Mesendoderm (in vitro differentiated cells): ENCODE results near the gene CAMP.

Experiments
- DNase-seq: peaks from one replicate; pipeline ENCODE4 v3.0.0; 2013
- H2AK5ac ChIP-seq: 2 replicates; pipeline ENCODE4 v1.6.1; 2013; ENCODE audit warnings: low read length, inconsistent platforms
- H2BK120ac ChIP-seq: 2 replicates; pipeline ENCODE4 v1.6.1; 2013; ENCODE audit warnings: low read depth, mild to moderate bottlenecking, low read length, moderate library complexity, mixed read lengths
- H2BK15ac ChIP-seq: replicated peaks from 2 replicates; pipeline ENCODE4 v1.6.1; 2013; ENCODE audit warnings: low read depth, mild to moderate bottlenecking, moderate library complexity
- H2BK5ac ChIP-seq: 2 replicates; pipeline ENCODE4 v1.6.1; 2013; ENCODE audit warnings: low read length, inconsistent platforms
- H3K18ac ChIP-seq: 2 replicates; pipeline ENCODE4 v1.6.1; 2013; ENCODE audit warnings: mild to moderate bottlenecking, low read length, mixed read lengths
- H3K23ac ChIP-seq: one replicate; pipeline ENCODE4 v1.6.1; 2013; ENCODE audit warnings: low read length
- H3K27ac ChIP-seq: 2 replicates; pipeline ENCODE4 v1.5.1; 2013; ENCODE audit warnings: low read depth, mild to moderate bottlenecking, inconsistent platforms, low read length, moderate library complexity
- H3K27me3 ChIP-seq: 2 replicates; pipeline ENCODE4 v1.6.1; 2013; ENCODE audit warnings: low read length, control low read depth, mild to moderate bottlenecking, inconsistent platforms; ENCODE audit not compliant: insufficient read depth, poor library complexity
- H3K36me3 ChIP-seq: 2 replicates; pipeline ENCODE4 v1.6.1; 2013; ENCODE audit warnings: low read length, inconsistent platforms; ENCODE audit not compliant: control insufficient read depth, insufficient read depth
- H3K4ac ChIP-seq: one replicate; pipeline ENCODE4 v1.6.1; 2013; ENCODE audit warnings: low read depth, mild to moderate bottlenecking, low read length, moderate library complexity
- H3K4me1 ChIP-seq: 2 replicates; pipeline ENCODE4 v1.6.1; 2013; ENCODE audit warnings: low read depth, low read length, inconsistent platforms; ENCODE audit not compliant: control insufficient read depth
- H3K4me2 ChIP-seq: 2 replicates; pipeline ENCODE4 v1.6.1; 2013; ENCODE audit warnings: low read length
- H3K4me3 ChIP-seq: 2 replicates; pipeline ENCODE4 v1.5.1; 2013; ENCODE audit warnings: mild to moderate bottlenecking, low read length
- H3K56ac ChIP-seq: one replicate; pipeline ENCODE4 v1.6.1; 2013; ENCODE audit warnings: low read length
- H3K79me1 ChIP-seq: 2 replicates; pipeline ENCODE4 v1.6.1; 2013; ENCODE audit warnings: low read length, inconsistent platforms
- H3K79me2 ChIP-seq: 2 replicates; pipeline ENCODE4 v1.6.1; 2013; ENCODE audit warnings: mild to moderate bottlenecking, low read length; ENCODE audit not compliant: control insufficient read depth, insufficient read depth
- H3K9ac ChIP-seq: 2 replicates; pipeline ENCODE4 v1.6.1; 2013; ENCODE audit warnings: low read length, inconsistent platforms
- H4K5ac ChIP-seq: one replicate; pipeline ENCODE4 v1.6.1; 2013; ENCODE audit warnings: low read length
- H4K8ac ChIP-seq: one replicate; pipeline ENCODE4 v1.6.1; 2013; ENCODE audit warnings: low read depth, mild to moderate bottlenecking, control low read depth, low read length, moderate library complexity
- WGBS: extraction: QIAGEN DNeasy Blood & Tissue Kit; methylation state at CpG from one replicate; pipeline ENCODE4 v1.1.7; 2013; ENCODE audit warnings: low lambda C conversion rate, missing lambda C conversion rate; ENCODE audit not compliant: insufficient coverage; ENCODE audit errors: extremely low coverage; 5-methylcytosine and 5-hydroxymethylcytosine counted together

Gene CAMP

GRCh38 chr3:48185129-48185528, 38.2 kb upstream of the CAMP start:
- H3K56ac ChIP-seq, result peak overlapping the region; percentile 11
- H2BK120ac ChIP-seq, result no peak overlapping the region
- no peak overlapping the region for H2BK5ac ChIP-seq
- no peak overlapping the region for H2AK5ac ChIP-seq
- DNase-seq, result no peak
- no peak overlapping the region for H3K4ac ChIP-seq
- H3K79me2 ChIP-seq, result peaks cover 52% of the 10 kb centered on the region
- H3K36me3 ChIP-seq, result peaks cover 20% of the 10 kb centered on the region
- H3K4me3 ChIP-seq, result no peak overlapping the region
- no peak overlapping the region for H3K27ac ChIP-seq
- no peak overlapping the region for H3K23ac ChIP-seq
- no peak overlapping the region for H3K9ac ChIP-seq
- peaks cover 18% of the 10 kb centered on the region for H3K79me1 ChIP-seq
- H3K27me3 ChIP-seq, result no peaks in the 10 kb centered on the region
- no peak overlapping the region for H2BK15ac ChIP-seq
- H3K4me1 ChIP-seq, result peaks cover 4% of the 10 kb centered on the region
- H4K5ac ChIP-seq, result no peak overlapping the region
- H3K18ac ChIP-seq, result no peak overlapping the region
- no peak overlapping the region for H4K8ac ChIP-seq
- no CpG with 5 or more reads among the region's 4 CpGs for WGBS
- H3K4me2 ChIP-seq, result no peak overlapping the region

- peak; percentile 23 for DNase-seq
- H3K4me3 ChIP-seq, result peak overlapping the region; percentile 98
Observed at GRCh38 chr3:48186631-48187300, 36.5 kb upstream of the CAMP start.

GRCh38 chr3:48187301-48187578, 36.1 kb upstream of the CAMP start:
- Histone ChIP-seq H3K9ac (peak overlapping the region; percentile 97), H3K23ac (peak overlapping the region; percentile 72), H3K27me3 (no peaks in the 10 kb centered on the region), H3K79me1 (peaks cover 15% of the 10 kb centered on the region), H3K4ac (peak overlapping the region; percentile 73), H4K8ac (no peak overlapping the region), H3K56ac (peak overlapping the region; percentile 98), H3K4me1 (peaks cover 4% of the 10 kb centered on the region), H3K4me3 (peak overlapping the region; percentile 98), H3K79me2 (peaks cover 45% of the 10 kb centered on the region), H3K18ac (peak overlapping the region; percentile 20), H4K5ac (no peak overlapping the region), H2BK5ac (no peak overlapping the region), H3K4me2 (peak overlapping the region; percentile 77), H3K36me3 (peaks cover 13% of the 10 kb centered on the region), H2BK15ac (no peak overlapping the region), H3K27ac (no peak overlapping the region), H2AK5ac (no peak overlapping the region), H2BK120ac (no peak overlapping the region)
- no CpG with 5 or more reads among the region's 8 CpGs for WGBS
- no peak for DNase-seq

More at GRCh38 chr3:48186631-48187300, 36.5 kb upstream of the CAMP start:
- peaks cover 15% of the 10 kb centered on the region for H3K79me1 ChIP-seq
- H2BK15ac ChIP-seq, result no peak overlapping the region
- peaks cover 4% of the 10 kb centered on the region for H3K4me1 ChIP-seq
- peak overlapping the region; percentile 3 for H2AK5ac ChIP-seq
- H3K18ac ChIP-seq, result peak overlapping the region; percentile 20
- peaks cover 16% of the 10 kb centered on the region for H3K36me3 ChIP-seq
- peak overlapping the region; percentile 98 for H3K56ac ChIP-seq
- no peak overlapping the region for H2BK120ac ChIP-seq
- H3K27ac ChIP-seq, result no peak overlapping the region
- no CpG with 5 or more reads among the region's 7 CpGs for WGBS
- H4K5ac ChIP-seq, result no peak overlapping the region
- H4K8ac ChIP-seq, result no peak overlapping the region
- peak overlapping the region; percentile 97 for H3K9ac ChIP-seq
- H3K27me3 ChIP-seq, result no peaks in the 10 kb centered on the region
- H3K4me2 ChIP-seq, result peak overlapping the region; percentile 77
- peak overlapping the region; percentile 72 for H3K23ac ChIP-seq
- no peak overlapping the region for H2BK5ac ChIP-seq
- H3K79me2 ChIP-seq, result peaks cover 49% of the 10 kb centered on the region
- H3K4ac ChIP-seq, result no peak overlapping the region

GRCh38 chr3:48187579-48188265, 35.6 kb upstream of the CAMP start:
- Histone ChIP-seq H2BK5ac (no peak overlapping the region), H3K79me2 (peaks cover 41% of the 10 kb centered on the region), H3K4ac (peak overlapping the region; percentile 73), H2AK5ac (no peak overlapping the region), H3K27me3 (no peaks in the 10 kb centered on the region), H3K23ac (peak overlapping the region; percentile 72), H3K4me1 (peaks cover 4% of the 10 kb centered on the region), H4K5ac (no peak overlapping the region), H3K36me3 (peaks cover 8% of the 10 kb centered on the region), H3K4me2 (peak overlapping the region; percentile 77), H2BK120ac (no peak overlapping the region), H3K18ac (peak overlapping the region; percentile 20), H3K56ac (peak overlapping the region; percentile 98), H3K79me1 (peaks cover 12% of the 10 kb centered on the region), H2BK15ac (no peak overlapping the region), H4K8ac (no peak overlapping the region), H3K4me3 (peak overlapping the region; percentile 98), H3K9ac (peak overlapping the region; percentile 97), H3K27ac (peak overlapping the region; percentile 87)
- DNase-seq, result peak; percentile 59
- WGBS, result no CpG with 5 or more reads among the region's 87 CpGs

- H2BK15ac ChIP-seq, result no peak within 1 kb of the TSS
Observed at GRCh38 chr3:48188266-48189201, 34.8 kb upstream of the CAMP start, which contains the start of gene CDC25A. Gene CDC25A (minus strand): TSS chr3:48188417. CDS start chr3:48187947, 470 bp downstream.

More at GRCh38 chr3:48188266-48189201, 34.8 kb upstream of the CAMP start, which contains the start of gene CDC25A:
- Histone ChIP-seq H2AK5ac (no peak within 1 kb of the TSS), H3K18ac (peak within 1 kb of the TSS; percentile 44), H3K4me1 (peaks cover 4% of the 10 kb centered on the region), H3K4ac (peak within 1 kb of the TSS; percentile 73), H3K27me3 (no peaks in the 10 kb centered on the region), H3K79me2 (peaks cover 36% of the 10 kb centered on the region), H3K36me3 (peaks cover 8% of the 10 kb centered on the region), H3K4me3 (peak within 1 kb of the TSS; percentile 98), H3K79me1 (peaks cover 11% of the 10 kb centered on the region), H4K5ac (peak within 1 kb of the TSS; percentile 7), H2BK120ac (no peak within 1 kb of the TSS), H3K23ac (peak within 1 kb of the TSS; percentile 72), H2BK5ac (no peak within 1 kb of the TSS), H4K8ac (no peak within 1 kb of the TSS), H3K27ac (peak within 1 kb of the TSS; percentile 87), H3K56ac (peak within 1 kb of the TSS; percentile 98), H3K4me2 (peak within 1 kb of the TSS; percentile 77), H3K9ac (peak within 1 kb of the TSS; percentile 97)
- DNase-seq, result peak; percentile 100
- WGBS, result no CpG with 5 or more reads among the region's 44 CpGs
